Measurements from ENCODE around the gene PALLD. TPM values are rescaled to one million over a fixed set of nuclear protein-coding genes. Genes with fewer than 3 reads are reported as not detected.

Gene PALLD
- total RNA-seq, 1 donor from 2014 or later, result 396 TPM

DNA sequence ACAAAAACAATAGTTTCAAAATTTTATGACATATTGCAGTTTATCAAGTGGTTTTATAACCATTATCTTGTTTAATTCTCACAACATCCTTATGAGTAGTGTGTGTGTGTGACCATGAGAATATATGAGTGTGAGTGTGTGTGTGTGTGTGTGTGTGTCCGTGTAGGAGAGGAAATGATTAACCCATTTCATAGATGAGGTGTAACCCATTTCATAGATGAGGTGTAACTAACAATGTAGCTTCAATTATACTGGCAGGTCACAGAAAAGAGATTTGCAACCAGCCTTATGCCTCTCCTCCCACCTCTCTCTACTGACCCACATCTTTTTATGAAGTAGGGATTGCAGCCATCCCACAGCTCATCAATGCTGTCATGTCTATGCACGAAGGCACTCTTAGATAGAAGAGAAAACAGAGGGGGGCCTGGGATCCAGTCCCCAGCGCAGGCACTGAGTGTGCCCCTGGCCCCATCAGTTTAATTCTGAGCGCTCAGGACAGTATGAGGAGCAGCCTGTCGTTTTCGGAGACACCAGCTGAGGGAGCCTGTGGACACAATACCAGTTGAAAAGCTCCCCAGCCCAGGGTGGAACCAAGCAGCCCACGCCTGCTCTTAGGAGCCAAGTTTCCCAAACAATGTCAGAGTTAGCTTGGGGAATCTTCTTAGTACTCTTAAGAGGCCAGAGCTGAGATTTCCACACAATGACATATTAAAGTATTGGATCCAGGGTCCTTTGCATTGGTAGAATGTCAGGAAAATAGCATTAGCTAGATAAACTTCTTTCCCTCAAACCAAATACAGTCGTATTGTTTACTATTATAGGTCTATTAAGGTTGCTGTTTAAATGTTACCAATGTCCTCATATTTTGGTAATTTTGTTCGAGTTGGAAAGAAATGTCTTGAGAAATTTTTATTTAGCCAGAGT is 88.6 kb downstream of the PALLD start:
- H3K27ac Mint-ChIP-seq (ENCODE audit: unreplicated experiment), result peak overlapping the region; percentile 96
- peak; percentile 89 for DNase-seq (ENCODE audit: extremely low spot score, unreplicated experiment)
- peak overlapping the region; percentile 26 for H3K4me3 Mint-ChIP-seq (ENCODE audit: unreplicated experiment)
- H3K9me3 Mint-ChIP-seq (ENCODE audit: unreplicated experiment), result peaks cover 14% of the 10 kb centered on the region
- H3K4me1 Mint-ChIP-seq (ENCODE audit: unreplicated experiment), result peaks cover 61% of the 10 kb centered on the region
- peaks cover 9% of the 10 kb centered on the region for H3K36me3 Mint-ChIP-seq (ENCODE audit: unreplicated experiment)
- TF ChIP-seq, protein P1, sequence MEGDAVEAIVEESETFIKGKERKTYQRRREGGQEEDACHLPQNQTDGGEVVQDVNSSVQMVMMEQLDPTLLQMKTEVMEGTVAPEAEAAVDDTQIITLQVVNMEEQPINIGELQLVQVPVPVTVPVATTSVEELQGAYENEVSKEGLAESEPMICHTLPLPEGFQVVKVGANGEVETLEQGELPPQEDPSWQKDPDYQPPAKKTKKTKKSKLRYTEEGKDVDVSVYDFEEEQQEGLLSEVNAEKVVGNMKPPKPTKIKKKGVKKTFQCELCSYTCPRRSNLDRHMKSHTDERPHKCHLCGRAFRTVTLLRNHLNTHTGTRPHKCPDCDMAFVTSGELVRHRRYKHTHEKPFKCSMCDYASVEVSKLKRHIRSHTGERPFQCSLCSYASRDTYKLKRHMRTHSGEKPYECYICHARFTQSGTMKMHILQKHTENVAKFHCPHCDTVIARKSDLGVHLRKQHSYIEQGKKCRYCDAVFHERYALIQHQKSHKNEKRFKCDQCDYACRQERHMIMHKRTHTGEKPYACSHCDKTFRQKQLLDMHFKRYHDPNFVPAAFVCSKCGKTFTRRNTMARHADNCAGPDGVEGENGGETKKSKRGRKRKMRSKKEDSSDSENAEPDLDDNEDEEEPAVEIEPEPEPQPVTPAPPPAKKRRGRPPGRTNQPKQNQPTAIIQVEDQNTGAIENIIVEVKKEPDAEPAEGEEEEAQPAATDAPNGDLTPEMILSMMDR (IDR thresholded peaks at IDR 0.05), result peak; percentile 89
- H3K27me3 Mint-ChIP-seq (ENCODE audit: unreplicated experiment), result no peaks in the 10 kb centered on the region

DNA sequence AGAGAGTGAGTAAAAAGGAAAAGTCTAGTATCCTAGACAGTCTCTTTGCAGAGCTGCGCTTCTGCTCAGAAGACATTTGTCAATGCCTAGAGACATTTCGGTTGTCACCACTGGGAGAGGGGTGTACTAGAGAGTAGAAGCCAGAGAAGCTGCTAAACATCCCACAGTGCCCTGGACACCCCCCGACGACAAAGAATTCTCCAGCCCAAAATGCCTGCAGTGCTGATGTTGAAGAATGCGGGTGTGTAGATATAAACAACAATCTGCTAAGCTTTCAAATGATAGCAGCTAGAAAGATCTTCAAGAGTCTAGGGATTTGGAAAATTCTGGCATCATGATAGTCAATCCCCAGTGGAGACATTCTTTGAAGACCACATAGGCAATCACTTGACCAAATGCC is 90.1 kb downstream of the PALLD start:
- no peak for DNase-seq (ENCODE audit: extremely low spot score, unreplicated experiment)
- Mint-ChIP-seq H3K36me3 (ENCODE audit: unreplicated experiment) (peaks cover 5% of the 10 kb centered on the region), H3K27ac (ENCODE audit: unreplicated experiment) (peak overlapping the region; percentile 96), H3K4me3 (ENCODE audit: unreplicated experiment) (no peak overlapping the region), H3K27me3 (ENCODE audit: unreplicated experiment) (no peaks in the 10 kb centered on the region), H3K9me3 (ENCODE audit: unreplicated experiment) (peaks cover 5% of the 10 kb centered on the region), H3K4me1 (ENCODE audit: unreplicated experiment) (peaks cover 61% of the 10 kb centered on the region)
- TF ChIP-seq, protein P1 (IDR thresholded peaks at IDR 0.05), result no peak

DNA sequence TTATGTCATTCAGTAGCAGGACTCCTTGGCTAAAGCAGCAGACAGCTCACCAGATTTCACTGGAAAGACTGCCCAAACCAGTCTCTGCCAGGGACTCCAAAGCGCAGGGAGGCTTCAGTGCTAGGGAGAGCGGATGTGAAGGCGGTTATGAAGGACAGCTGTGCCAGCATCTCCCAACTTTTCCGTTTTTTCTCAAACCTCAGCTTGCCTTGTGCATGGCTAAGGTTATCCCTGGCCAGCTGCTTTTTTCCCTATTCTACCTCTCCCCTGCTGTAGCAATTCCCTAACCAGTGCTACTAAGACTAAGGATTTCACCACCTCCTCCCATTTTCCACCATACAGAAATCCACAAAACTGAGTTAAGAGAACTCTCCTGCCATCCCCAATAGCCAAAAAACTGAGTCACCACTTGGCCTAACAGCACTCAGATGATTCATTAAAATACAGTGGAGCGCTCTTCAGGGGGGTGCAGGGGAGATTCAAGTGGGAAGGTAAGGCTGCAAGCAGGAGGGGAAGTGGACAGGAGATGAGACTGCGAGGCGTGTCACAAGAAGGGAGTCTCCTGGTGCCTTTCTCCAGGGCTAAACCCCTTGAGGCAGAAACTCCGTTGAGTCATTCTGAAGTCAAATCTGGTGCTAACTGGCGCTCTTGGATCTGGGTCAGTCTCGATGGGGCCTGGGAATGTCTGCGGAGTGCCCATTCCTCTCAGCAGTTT is 90.7 kb downstream of the PALLD start:
- no peak for DNase-seq (ENCODE audit: extremely low spot score, unreplicated experiment)
- Mint-ChIP-seq H3K27me3 (ENCODE audit: unreplicated experiment) (no peaks in the 10 kb centered on the region), H3K4me1 (ENCODE audit: unreplicated experiment) (peaks cover 61% of the 10 kb centered on the region), H3K9me3 (ENCODE audit: unreplicated experiment) (peaks cover under 1% of the 10 kb centered on the region), H3K27ac (ENCODE audit: unreplicated experiment) (peak overlapping the region; percentile 96), H3K36me3 (ENCODE audit: unreplicated experiment) (no peaks in the 10 kb centered on the region), H3K4me3 (ENCODE audit: unreplicated experiment) (peak overlapping the region; percentile 10)
- TF ChIP-seq, protein P1 (IDR thresholded peaks at IDR 0.05), result no peak

DNA sequence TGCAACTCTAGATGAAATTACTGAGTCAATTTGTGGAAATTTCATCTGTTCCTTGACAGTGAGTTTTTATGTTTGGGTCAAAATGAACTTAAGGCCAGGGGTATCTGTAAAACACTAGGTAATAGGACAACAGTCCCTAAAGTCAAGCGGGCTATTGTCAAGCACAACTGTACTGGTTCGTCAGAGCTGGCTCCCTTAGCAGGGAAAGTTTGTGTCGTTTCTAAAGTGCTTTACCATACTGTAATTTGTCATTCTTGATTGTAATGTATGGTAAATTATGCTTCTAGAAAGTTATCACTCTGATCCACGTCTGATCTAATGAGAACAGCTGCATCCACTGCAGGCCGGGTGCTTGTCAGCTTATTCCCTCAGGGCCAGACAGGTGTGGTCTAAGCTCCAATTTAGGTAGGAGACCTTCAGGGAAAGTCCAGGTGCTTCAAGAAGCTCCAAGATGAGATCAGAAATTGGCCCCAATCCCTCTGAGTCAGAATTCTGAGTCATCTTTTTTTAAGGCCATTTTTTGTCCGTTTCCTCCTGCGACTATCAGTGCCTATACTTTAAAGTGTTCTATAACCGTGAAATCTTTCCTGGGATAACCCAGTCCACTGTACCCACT is 92.2 kb downstream of the PALLD start:
- TF ChIP-seq, protein P1 (IDR thresholded peaks at IDR 0.05), result no peak
- Mint-ChIP-seq H3K9me3 (ENCODE audit: unreplicated experiment) (no peaks in the 10 kb centered on the region), H3K27ac (ENCODE audit: unreplicated experiment) (peak overlapping the region; percentile 96), H3K4me1 (ENCODE audit: unreplicated experiment) (peaks cover 59% of the 10 kb centered on the region), H3K4me3 (ENCODE audit: unreplicated experiment) (no peak overlapping the region), H3K27me3 (ENCODE audit: unreplicated experiment) (no peaks in the 10 kb centered on the region), H3K36me3 (ENCODE audit: unreplicated experiment) (no peaks in the 10 kb centered on the region)
- DNase-seq (ENCODE audit: extremely low spot score, unreplicated experiment), result no peak

Data from osteocyte (in vitro differentiated cells).